Nephron progenitor cell (in vitro differentiated cells): ENCODE data around the gene PRM3.
A peak's percentile ranks its signal among the peaks of the same experiment; 100 is the strongest.
"Not testable (repeated sequence)": the region's sequence is repeated elsewhere in the genome, so short reads cannot be mapped to it uniquely, and the experiment has no call there.

Experiments
- DNase-seq: peaks from one replicate; pipeline ENCODE4 v3.0.0; 2021
- H3K27ac Mint-ChIP-seq: 2 replicates; pipeline ENCODE4 v1.8.0; 2021; ENCODE audit warnings: mild to moderate bottlenecking, moderate library complexity, mixed read lengths
- H3K27me3 Mint-ChIP-seq: 2 replicates; pipeline ENCODE4 v1.8.0; 2021; ENCODE audit warnings: mild to moderate bottlenecking, low read depth, mixed read lengths; ENCODE audit not compliant: poor library complexity
- H3K36me3 Mint-ChIP-seq: 2 replicates; pipeline ENCODE4 v1.8.0; 2021; ENCODE audit warnings: low read depth, mixed read lengths
- H3K4me1 Mint-ChIP-seq: 2 replicates; pipeline ENCODE4 v1.8.0; 2021; ENCODE audit warnings: mixed read lengths
- H3K4me3 Mint-ChIP-seq: 2 replicates; pipeline ENCODE4 v1.8.0; 2021; ENCODE audit warnings: mild to moderate bottlenecking, moderate library complexity, mixed read lengths
- H3K9me3 Mint-ChIP-seq: 2 replicates; pipeline ENCODE4 v1.8.0; 2021; ENCODE audit warnings: mild to moderate bottlenecking, moderate library complexity, mixed read lengths
- TF ChIP-seq, protein P1 (sequence below): fragments of 200-600 bp; sonication (generic); IDR thresholded peaks from 2 replicates; pipeline ENCODE4 v1.5.0; 2021; ENCODE audit warnings: antibody characterized with exemption

The PRM3 gene

GRCh38 chr16:11291091-11291703, 17.8 kb upstream of the PRM3 start:
- Mint-ChIP-seq H3K9me3 (peaks cover 11% of the 10 kb centered on the region), H3K27ac (peak overlapping the region; percentile 23), H3K36me3 (no peaks in the 10 kb centered on the region), H3K4me3 (peak overlapping the region; percentile 12), H3K27me3 (peaks cover 3% of the 10 kb centered on the region), H3K4me1 (peaks cover 54% of the 10 kb centered on the region)
- TF ChIP-seq, protein P1, sequence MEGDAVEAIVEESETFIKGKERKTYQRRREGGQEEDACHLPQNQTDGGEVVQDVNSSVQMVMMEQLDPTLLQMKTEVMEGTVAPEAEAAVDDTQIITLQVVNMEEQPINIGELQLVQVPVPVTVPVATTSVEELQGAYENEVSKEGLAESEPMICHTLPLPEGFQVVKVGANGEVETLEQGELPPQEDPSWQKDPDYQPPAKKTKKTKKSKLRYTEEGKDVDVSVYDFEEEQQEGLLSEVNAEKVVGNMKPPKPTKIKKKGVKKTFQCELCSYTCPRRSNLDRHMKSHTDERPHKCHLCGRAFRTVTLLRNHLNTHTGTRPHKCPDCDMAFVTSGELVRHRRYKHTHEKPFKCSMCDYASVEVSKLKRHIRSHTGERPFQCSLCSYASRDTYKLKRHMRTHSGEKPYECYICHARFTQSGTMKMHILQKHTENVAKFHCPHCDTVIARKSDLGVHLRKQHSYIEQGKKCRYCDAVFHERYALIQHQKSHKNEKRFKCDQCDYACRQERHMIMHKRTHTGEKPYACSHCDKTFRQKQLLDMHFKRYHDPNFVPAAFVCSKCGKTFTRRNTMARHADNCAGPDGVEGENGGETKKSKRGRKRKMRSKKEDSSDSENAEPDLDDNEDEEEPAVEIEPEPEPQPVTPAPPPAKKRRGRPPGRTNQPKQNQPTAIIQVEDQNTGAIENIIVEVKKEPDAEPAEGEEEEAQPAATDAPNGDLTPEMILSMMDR: no peak
- no peak for DNase-seq

DNA sequence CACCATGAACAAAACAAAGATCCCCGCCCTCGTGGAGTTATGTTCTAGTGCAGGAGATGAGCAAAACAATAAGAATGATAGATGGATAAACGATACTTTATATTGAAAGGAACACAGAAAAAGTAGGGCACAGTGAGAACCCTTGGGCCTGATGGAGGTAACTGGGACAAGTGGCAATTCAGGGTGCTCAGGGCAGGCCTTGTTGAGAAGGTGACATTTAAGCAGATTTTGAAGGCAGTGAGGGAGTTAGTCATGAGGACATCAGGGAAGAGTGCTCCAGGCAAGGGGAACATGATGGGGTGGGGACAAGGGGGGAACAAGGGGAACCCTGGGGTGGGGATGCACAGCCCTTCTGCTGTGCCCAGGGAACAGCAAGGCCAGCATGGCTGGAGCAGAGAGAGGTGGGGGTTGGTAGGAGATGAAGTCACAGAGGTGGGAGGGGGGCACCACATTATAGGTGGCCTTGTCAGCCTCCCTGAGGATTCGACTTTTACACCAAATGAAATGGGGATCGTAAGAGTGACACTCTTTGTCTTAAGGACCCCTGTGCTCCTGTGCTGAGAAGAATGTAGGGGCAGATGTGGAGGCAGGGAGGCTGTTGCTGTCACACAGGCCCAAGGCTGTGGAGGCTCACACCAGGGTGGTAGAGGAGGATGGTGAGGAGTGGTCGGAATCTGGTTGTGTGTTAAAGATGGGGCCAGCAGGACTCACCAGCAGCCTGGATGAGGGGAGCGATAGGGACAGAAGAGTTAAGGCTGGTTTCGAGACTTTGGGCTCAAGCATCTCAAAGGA, 16.9 kb upstream of the PRM3 start:
- DNase-seq: no peak
- peaks cover 11% of the 10 kb centered on the region for H3K9me3 Mint-ChIP-seq
- H3K4me1 Mint-ChIP-seq: peaks cover 60% of the 10 kb centered on the region
- TF ChIP-seq, protein P1: no peak
- H3K4me3 Mint-ChIP-seq: no peak overlapping the region
- peak overlapping the region; percentile 68 for H3K27ac Mint-ChIP-seq
- H3K27me3 Mint-ChIP-seq: peaks cover 2% of the 10 kb centered on the region
- no peaks in the 10 kb centered on the region for H3K36me3 Mint-ChIP-seq

DNA sequence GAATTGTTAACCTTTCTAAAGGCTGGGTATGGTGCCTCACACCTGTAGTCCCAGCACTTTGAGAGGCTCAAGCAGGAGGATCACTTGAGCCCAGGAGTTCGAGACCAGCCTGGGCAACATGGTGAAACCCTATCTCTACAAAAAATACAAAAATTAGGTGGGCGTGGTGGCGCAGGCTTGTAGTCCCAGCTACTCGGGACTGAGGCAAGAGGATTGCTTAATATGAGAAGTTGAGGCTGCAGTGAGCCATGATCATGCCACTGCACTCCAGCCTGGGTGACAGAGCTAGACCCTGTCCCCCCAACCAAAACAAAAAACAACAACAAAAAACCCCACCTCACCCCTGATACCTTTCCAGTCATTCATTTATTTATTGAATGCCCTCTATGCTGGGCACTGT, 16.3 kb upstream of the PRM3 start:
- H3K4me3 Mint-ChIP-seq, H3K36me3 Mint-ChIP-seq, DNase-seq, H3K27me3 Mint-ChIP-seq, H3K27ac Mint-ChIP-seq: not testable (repeated sequence)
- peaks cover 11% of the 10 kb centered on the region for H3K9me3 Mint-ChIP-seq
- H3K4me1 Mint-ChIP-seq: peaks cover 61% of the 10 kb centered on the region

GRCh38 chr16:11289202-11289601, 15.8 kb upstream of the PRM3 start:
- no peak for DNase-seq
- Mint-ChIP-seq H3K9me3 (peaks cover 11% of the 10 kb centered on the region), H3K27me3 (peaks cover 2% of the 10 kb centered on the region), H3K4me1 (peaks cover 61% of the 10 kb centered on the region), H3K27ac (no peak overlapping the region), H3K36me3 (no peaks in the 10 kb centered on the region), H3K4me3 (no peak overlapping the region)
- TF ChIP-seq, protein P1: no peak

DNA sequence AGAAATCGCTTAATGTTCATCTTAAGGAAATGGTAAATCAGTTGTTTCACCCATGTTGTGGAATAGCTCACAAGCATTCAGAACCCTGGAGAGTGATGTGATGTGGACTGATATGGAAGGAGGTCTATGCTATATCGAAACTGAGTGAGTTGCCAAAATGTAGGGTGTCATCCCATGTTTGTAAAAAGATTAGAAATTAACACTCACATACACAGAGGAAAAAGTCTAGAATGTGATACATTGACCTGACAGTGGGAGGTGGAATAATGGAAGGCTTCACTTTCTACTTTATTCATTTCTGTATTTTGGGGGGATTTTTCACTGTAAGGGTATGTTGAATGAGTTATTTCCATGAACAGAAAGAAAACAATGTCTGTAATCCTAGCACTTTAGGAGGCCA, 12.4 kb upstream of the PRM3 start:
- H3K9me3 Mint-ChIP-seq: peaks cover 11% of the 10 kb centered on the region

DNA sequence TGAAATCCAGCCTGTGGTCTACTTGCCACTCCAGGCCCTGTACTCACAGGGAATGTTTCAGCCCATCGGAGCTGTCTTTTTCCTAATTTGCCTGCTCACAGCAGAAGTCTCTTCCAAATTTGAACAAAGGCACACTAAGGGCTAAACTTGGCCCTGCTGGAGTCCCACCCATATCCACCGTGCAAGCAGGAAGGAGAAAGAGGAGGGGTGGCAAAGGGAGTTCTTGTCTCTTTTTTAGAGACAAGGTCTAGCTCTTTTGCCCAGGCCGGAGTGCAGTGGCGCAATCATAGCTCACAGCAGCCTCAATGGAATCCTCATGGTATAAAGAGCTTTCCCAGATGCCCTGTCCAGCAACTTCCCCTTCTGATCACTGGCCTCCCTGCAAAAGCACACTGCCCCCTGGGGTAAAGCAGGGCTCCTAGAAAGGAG, 10.4 kb upstream of the PRM3 start:
- Mint-ChIP-seq H3K27ac (peak overlapping the region; percentile 24), H3K27me3 (peaks cover 10% of the 10 kb centered on the region), H3K4me1 (peaks cover 34% of the 10 kb centered on the region), H3K4me3 (no peak overlapping the region), H3K9me3 (peaks cover 11% of the 10 kb centered on the region), H3K36me3 (no peaks in the 10 kb centered on the region)
- DNase-seq: no peak
- TF ChIP-seq, protein P1: no peak

More for the DNA sequence above, 12.4 kb upstream of the PRM3 start:
- H3K4me3 Mint-ChIP-seq: no peak overlapping the region
- H3K27ac Mint-ChIP-seq: no peak overlapping the region
- H3K4me1 Mint-ChIP-seq: peaks cover 43% of the 10 kb centered on the region
- no peak for DNase-seq
- H3K36me3 Mint-ChIP-seq: no peaks in the 10 kb centered on the region
- H3K27me3 Mint-ChIP-seq: peaks cover 9% of the 10 kb centered on the region
- TF ChIP-seq, protein P1: no peak
